ENCODE results near the gene SDHB.

DNA sequence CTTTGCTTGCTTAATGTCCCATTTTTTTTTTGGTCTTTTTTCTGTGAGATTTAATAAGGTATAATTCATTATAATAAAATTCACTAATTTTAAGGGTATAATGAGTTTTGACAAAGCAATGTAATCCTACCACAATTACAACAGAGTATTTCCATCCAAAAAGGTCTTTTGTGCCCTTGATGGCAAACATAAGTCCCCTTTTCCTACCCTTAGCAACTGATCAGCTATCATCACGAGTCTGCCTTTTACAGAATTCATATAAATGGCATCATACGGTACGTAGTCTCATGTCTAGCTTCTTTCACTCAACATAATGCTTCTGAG, 7.5 kb downstream of the SDHB start:
- TF ChIP-seq, protein P1, sequence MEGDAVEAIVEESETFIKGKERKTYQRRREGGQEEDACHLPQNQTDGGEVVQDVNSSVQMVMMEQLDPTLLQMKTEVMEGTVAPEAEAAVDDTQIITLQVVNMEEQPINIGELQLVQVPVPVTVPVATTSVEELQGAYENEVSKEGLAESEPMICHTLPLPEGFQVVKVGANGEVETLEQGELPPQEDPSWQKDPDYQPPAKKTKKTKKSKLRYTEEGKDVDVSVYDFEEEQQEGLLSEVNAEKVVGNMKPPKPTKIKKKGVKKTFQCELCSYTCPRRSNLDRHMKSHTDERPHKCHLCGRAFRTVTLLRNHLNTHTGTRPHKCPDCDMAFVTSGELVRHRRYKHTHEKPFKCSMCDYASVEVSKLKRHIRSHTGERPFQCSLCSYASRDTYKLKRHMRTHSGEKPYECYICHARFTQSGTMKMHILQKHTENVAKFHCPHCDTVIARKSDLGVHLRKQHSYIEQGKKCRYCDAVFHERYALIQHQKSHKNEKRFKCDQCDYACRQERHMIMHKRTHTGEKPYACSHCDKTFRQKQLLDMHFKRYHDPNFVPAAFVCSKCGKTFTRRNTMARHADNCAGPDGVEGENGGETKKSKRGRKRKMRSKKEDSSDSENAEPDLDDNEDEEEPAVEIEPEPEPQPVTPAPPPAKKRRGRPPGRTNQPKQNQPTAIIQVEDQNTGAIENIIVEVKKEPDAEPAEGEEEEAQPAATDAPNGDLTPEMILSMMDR (IDR thresholded peaks at IDR 0.05; ENCODE audit: low read depth, low read length): no peak
- no peak for TF ChIP-seq EZH2phosphoT487 (IDR thresholded peaks at IDR 0.05; ENCODE audit: low read depth)

All from OCI-LY3 (cell line).